Measurements from ENCODE around the gene ZBTB3.

Gene ZBTB3

DNA sequence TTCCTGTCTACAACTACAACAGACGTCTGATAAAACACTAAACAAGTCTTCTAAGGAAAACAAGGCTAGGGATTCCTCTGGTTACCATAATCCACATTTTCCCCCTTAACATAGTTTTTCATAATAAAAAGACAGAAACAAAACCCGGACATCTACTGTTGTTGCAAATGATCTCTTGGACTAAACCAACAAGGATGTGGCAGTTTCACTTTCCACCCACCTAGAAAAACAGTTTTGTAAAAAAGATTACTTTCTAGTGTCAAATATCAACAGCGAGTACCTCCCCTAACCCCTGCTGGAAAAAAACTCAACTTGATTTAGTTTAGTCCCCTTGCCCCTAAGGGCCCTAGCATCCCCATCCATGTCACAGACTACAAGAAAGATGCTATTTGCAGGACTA lies 41.1 kb downstream of the ZBTB3 start:
- no peak overlapping the region for H3K27ac ChIP-seq
- CTCF ChIA-PET: no interaction called here
- DNase-seq (ENCODE audit: low spot score): no peak
- TF ChIP-seq, protein P1, sequence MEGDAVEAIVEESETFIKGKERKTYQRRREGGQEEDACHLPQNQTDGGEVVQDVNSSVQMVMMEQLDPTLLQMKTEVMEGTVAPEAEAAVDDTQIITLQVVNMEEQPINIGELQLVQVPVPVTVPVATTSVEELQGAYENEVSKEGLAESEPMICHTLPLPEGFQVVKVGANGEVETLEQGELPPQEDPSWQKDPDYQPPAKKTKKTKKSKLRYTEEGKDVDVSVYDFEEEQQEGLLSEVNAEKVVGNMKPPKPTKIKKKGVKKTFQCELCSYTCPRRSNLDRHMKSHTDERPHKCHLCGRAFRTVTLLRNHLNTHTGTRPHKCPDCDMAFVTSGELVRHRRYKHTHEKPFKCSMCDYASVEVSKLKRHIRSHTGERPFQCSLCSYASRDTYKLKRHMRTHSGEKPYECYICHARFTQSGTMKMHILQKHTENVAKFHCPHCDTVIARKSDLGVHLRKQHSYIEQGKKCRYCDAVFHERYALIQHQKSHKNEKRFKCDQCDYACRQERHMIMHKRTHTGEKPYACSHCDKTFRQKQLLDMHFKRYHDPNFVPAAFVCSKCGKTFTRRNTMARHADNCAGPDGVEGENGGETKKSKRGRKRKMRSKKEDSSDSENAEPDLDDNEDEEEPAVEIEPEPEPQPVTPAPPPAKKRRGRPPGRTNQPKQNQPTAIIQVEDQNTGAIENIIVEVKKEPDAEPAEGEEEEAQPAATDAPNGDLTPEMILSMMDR (conservative IDR thresholded peaks at IDR 0.05; ENCODE audit: low read depth): no peak
- POLR2A ChIA-PET (ENCODE audit: low non-redundant PET): interaction anchor here (0.5 kb wide), 1 partner anchor 261 kb away, joined by 4 read pairs; no protein-coding TSS in a partner anchor

DNA sequence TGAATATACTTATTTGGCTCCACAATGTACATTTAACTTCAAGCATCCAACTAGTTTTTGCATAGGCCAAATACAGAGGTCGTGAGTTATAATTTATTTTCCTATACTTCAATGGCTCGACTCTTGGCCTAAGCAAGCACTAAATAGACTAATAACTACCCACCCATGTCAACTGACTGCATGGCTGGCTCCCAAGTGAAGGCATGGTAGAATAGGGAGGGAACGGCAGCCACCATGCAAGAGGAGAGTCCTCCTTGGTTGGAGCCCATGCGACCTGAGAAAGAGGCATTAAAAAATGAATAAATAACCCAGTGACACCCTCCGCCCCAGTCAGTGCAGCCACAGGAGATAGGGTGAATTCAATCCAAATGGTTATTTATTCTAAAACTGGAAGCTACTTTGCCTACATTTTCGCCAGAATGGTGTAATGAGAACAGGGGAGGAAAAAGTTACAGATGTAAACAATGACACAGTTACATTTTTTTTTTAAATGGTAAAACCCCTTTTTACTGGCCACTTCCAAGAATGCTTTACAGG lies 41.6 kb downstream of the ZBTB3 start:
- H3K27ac ChIP-seq: no peak overlapping the region
- CTCF ChIA-PET: interaction anchor here (0.6 kb wide), 2 partner anchors 65 to 123 kb away, joined by 4 read pairs; no protein-coding TSS in a partner anchor
- POLR2A ChIA-PET (ENCODE audit: low non-redundant PET): no interaction called here
- no peak for DNase-seq (ENCODE audit: low spot score)
- TF ChIP-seq, protein P1 (conservative IDR thresholded peaks at IDR 0.05; ENCODE audit: low read depth): no peak

DNA sequence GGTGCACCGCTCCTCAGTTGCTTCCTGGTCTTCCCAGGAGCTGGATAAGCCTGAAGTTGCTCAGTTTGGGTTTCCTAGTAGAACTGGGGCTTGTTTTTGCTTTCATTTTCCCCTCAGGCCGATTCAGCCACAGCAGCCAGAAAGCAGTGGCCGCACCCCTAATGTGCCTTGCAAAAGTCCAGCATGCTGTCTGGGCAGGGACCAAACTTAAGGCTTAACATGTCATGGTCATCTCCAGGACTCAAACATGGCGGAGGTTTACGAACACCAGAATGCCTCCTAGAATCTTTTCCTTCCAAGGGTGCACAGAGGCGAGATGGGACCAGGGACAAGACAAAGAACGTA lies 44.0 kb downstream of the ZBTB3 start:
- ChIA-PET CTCF (no interaction called here), POLR2A (ENCODE audit: low non-redundant PET) (interaction anchor here (0.6 to 1.0 kb wide), 2 partner anchors 10 to 44 kb away, joined by 4 to 5 read pairs; partner anchors contain the start of gene ZBTB3)
- H3K27ac ChIP-seq: peak overlapping the region; percentile 98
- no peak for DNase-seq (ENCODE audit: low spot score)
- TF ChIP-seq, protein P1 (conservative IDR thresholded peaks at IDR 0.05; ENCODE audit: low read depth): no peak

DNA sequence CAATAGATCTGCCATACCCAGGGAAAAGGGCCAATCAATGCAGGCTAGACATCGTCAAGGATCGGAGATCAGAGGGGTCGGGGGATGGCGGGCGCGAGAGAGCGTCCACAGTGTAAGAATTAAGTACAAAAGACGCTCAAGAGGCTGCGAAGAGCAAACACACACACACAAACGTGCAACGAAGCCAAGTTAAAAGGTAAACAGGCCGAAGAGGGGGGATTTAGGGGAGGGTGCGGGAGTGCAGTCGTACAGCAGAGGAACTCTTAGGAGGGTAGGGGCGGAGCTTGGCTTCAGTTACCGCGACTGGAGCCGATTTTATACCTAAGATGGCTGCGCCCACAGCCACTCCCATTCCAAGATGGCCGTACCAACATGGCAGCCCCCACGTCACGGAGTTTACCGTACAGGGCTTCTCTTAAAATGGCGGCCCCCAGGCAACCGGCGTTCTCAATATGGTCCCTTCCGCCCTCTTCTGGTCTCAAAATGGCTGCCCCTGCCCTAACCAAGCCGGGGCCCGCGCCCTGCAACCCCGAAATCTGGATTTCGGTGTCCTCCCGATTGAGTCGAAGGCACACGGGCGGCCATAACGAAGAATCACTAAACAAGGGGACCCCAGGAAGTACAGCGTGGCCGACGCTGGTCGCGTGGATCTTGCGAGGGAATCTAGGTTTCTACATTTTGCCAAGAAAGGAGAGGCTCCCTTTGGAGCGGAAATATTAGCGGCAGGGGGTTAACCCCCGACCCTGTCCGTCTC lies 44.5 kb downstream of the ZBTB3 start:
- ChIA-PET CTCF (interaction anchor here (0.6 kb wide), 2 partner anchors 43 to 77 kb away, joined by 3 to 5 read pairs; no protein-coding TSS in a partner anchor), POLR2A (ENCODE audit: low non-redundant PET) (interaction anchor here (0.6 to 1.0 kb wide), 3 partner anchors 9 to 44 kb away, joined by 4 to 6 read pairs (median 5); partner anchors contain the start of genes UBXN1 and ZBTB3)
- TF ChIP-seq, protein P1 (conservative IDR thresholded peaks at IDR 0.05; ENCODE audit: low read depth): no peak
- DNase-seq (ENCODE audit: low spot score): peak; percentile 89
- H3K27ac ChIP-seq: peak overlapping the region; percentile 98

DNA sequence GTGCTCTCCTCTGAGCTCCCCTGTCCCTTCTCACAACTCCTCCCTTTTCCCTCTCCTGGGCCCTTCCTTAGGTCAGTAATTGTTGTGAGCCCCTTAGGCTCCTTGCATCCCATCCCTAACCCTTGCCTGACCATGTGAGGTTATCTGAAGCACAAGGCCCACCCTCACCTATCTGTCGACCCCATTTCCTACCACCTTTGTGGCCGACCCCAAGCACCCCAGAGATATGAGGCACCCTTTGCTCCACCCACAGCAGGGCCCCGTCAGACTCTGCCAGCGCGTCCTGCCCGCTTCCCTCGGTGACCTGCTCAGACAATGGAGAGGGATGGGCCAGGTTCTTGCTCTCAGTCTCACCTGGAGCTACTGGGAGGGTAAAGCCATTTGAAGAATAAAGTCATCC lies 45.2 kb downstream of the ZBTB3 start:
- ChIA-PET CTCF (interaction anchor here (0.6 to 0.8 kb wide), 3 partner anchors 36 to 77 kb away, joined by 3 to 5 read pairs (median 3); partner anchors contain the start of gene LBHD1), POLR2A (ENCODE audit: low non-redundant PET) (interaction anchor here (0.6 to 1.0 kb wide), 2 partner anchors 30 to 45 kb away, joined by 4 to 6 read pairs; partner anchors contain the start of genes UBXN1 and ZBTB3)
- DNase-seq (ENCODE audit: low spot score): no peak

DNA sequence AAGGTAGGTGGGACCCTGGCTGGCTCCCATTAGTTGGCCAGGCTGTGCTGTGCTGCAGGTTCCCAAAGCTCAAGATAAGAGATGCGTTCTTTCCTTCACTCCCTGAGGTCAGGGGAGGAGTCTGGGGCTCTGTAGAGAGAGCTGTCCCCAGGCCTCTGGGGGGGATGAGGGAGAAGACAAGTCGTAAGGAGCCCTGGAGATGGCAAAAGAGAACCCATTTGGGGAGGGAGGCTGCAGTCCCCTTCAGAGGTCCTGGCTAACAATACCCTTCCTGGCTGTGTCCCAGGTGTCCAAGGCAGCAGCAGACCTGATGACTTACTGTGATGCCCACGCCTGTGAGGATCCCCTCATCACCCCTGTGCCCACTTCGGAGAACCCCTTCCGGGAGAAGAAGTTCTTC lies 45.6 kb downstream of the ZBTB3 start:
- TF ChIP-seq, protein P1 (conservative IDR thresholded peaks at IDR 0.05; ENCODE audit: low read depth): no peak
- H3K27ac ChIP-seq: peak overlapping the region; percentile 98
- CTCF ChIA-PET: interaction anchor here (0.6 to 0.8 kb wide), 2 partner anchors 36 to 42 kb away, joined by 3 read pairs; partner anchors contain the start of gene LBHD1
- POLR2A ChIA-PET (ENCODE audit: low non-redundant PET): no interaction called here
- DNase-seq (ENCODE audit: low spot score): no peak

More for the DNA sequence above, 45.2 kb downstream of the ZBTB3 start:
- TF ChIP-seq, protein P1 (conservative IDR thresholded peaks at IDR 0.05; ENCODE audit: low read depth): no peak
- peak overlapping the region; percentile 98 for H3K27ac ChIP-seq
